ENCODE data around the gene LPCAT4. TPM values are rescaled to one million over a fixed set of nuclear protein-coding genes. Genes with fewer than 3 reads are reported as not detected.
A peak's percentile ranks its signal among the peaks of the same experiment; 100 is the strongest.

Gene LPCAT4
- total and polyA plus RNA-seq, 4 donors: 18.1 to 155 (median 69.2) TPM

- peaks cover 30% of the 10 kb centered on the region for H3K36me3 ChIP-seq (ENCODE audit: control insufficient read depth, insufficient read depth, low read length)
- DNase-seq (ENCODE audit: low read depth in 4 of 6, low spot score in 6 of 6): peak in 2 of 6 donors; percentile 23 to 29
- 91% methylated on average over 9 of the region's 16 CpGs for WGBS (ENCODE audit: insufficient coverage)
- H3K4me1 ChIP-seq (ENCODE audit: control insufficient read depth, insufficient read depth, low read length): peaks cover 23% of the 10 kb centered on the region
- H3K27me3 ChIP-seq (ENCODE audit: control insufficient read depth, insufficient read depth, low read length): no peaks in the 10 kb centered on the region
- H3K9me3 ChIP-seq (ENCODE audit: control insufficient read depth, insufficient read depth, low read length): no peaks in the 10 kb centered on the region
- H3K27ac ChIP-seq (ENCODE audit: low read depth, low read length): no peak overlapping the region
- peak overlapping the region; percentile 5 for H3K4me3 ChIP-seq (ENCODE audit: low read depth, low read length)
Observed at GRCh38 chr15:34365091-34365825, 1.7 kb downstream of the LPCAT4 start.

GRCh38 chr15:34364041-34364440 lies 3.0 kb downstream of the LPCAT4 start:
- Histone ChIP-seq H3K27ac (ENCODE audit: low read depth, low read length) (no peak overlapping the region), H3K4me3 (ENCODE audit: low read depth, low read length) (no peak overlapping the region), H3K36me3 (ENCODE audit: control insufficient read depth, insufficient read depth, low read length) (peaks cover 42% of the 10 kb centered on the region), H3K27me3 (ENCODE audit: control insufficient read depth, insufficient read depth, low read length) (no peaks in the 10 kb centered on the region), H3K9me3 (ENCODE audit: control insufficient read depth, insufficient read depth, low read length) (no peaks in the 10 kb centered on the region), H3K4me1 (ENCODE audit: control insufficient read depth, insufficient read depth, low read length) (peaks cover 23% of the 10 kb centered on the region)
- no CpG with 5 or more reads among the region's 8 CpGs for WGBS (ENCODE audit: insufficient coverage)
- DNase-seq (ENCODE audit: low read depth in 4 of 6, low spot score in 6 of 6): no peak

GRCh38 chr15:34362047-34362773 lies 4.8 kb downstream of the LPCAT4 start:
- peaks cover 16% of the 10 kb centered on the region for H3K4me1 ChIP-seq (ENCODE audit: control insufficient read depth, insufficient read depth, low read length)
- no peaks in the 10 kb centered on the region for H3K27me3 ChIP-seq (ENCODE audit: control insufficient read depth, insufficient read depth, low read length)
- no peak overlapping the region for H3K4me3 ChIP-seq (ENCODE audit: low read depth, low read length)
- H3K9me3 ChIP-seq (ENCODE audit: control insufficient read depth, insufficient read depth, low read length): no peaks in the 10 kb centered on the region
- DNase-seq (ENCODE audit: low read depth in 4 of 6, low spot score in 6 of 6): no peak
- H3K36me3 ChIP-seq (ENCODE audit: control insufficient read depth, insufficient read depth, low read length): peaks cover 51% of the 10 kb centered on the region
- 95% methylated on average over 5 of the region's 10 CpGs for WGBS (ENCODE audit: insufficient coverage)
- no peak overlapping the region for H3K27ac ChIP-seq (ENCODE audit: low read depth, low read length)

- no peaks in the 10 kb centered on the region for H3K9me3 ChIP-seq (ENCODE audit: control insufficient read depth, insufficient read depth, low read length)
- H3K36me3 ChIP-seq (ENCODE audit: control insufficient read depth, insufficient read depth, low read length): peaks cover 58% of the 10 kb centered on the region
- 93% methylated on average over 7 of the region's 7 CpGs for WGBS (ENCODE audit: insufficient coverage)
- no peak for DNase-seq (ENCODE audit: low read depth in 4 of 6, low spot score in 6 of 6)
- H3K27me3 ChIP-seq (ENCODE audit: control insufficient read depth, insufficient read depth, low read length): no peaks in the 10 kb centered on the region
- H3K4me1 ChIP-seq (ENCODE audit: control insufficient read depth, insufficient read depth, low read length): peaks cover 15% of the 10 kb centered on the region
- H3K4me3 ChIP-seq (ENCODE audit: low read depth, low read length): no peak overlapping the region
- H3K27ac ChIP-seq (ENCODE audit: low read depth, low read length): no peak overlapping the region
Observed at GRCh38 chr15:34361278-34361677, 5.7 kb downstream of the LPCAT4 start.

- WGBS (ENCODE audit: insufficient coverage): 80% methylated on average over 1 of the region's 1 CpG
Observed at GRCh38 chr15:34360298-34360697, 6.7 kb downstream of the LPCAT4 start.

GRCh38 chr15:34359416-34359815 lies 7.6 kb downstream of the LPCAT4 start:
- peaks cover 65% of the 10 kb centered on the region for H3K36me3 ChIP-seq (ENCODE audit: control insufficient read depth, insufficient read depth, low read length)
- no peaks in the 10 kb centered on the region for H3K4me1 ChIP-seq (ENCODE audit: control insufficient read depth, insufficient read depth, low read length)
- DNase-seq (ENCODE audit: low read depth in 4 of 6, low spot score in 6 of 6): no peak
- WGBS (ENCODE audit: insufficient coverage): 89% methylated on average over 3 of the region's 3 CpGs
- H3K27ac ChIP-seq (ENCODE audit: low read depth, low read length): no peak overlapping the region
- no peaks in the 10 kb centered on the region for H3K27me3 ChIP-seq (ENCODE audit: control insufficient read depth, insufficient read depth, low read length)
- H3K4me3 ChIP-seq (ENCODE audit: low read depth, low read length): no peak overlapping the region
- no peaks in the 10 kb centered on the region for H3K9me3 ChIP-seq (ENCODE audit: control insufficient read depth, insufficient read depth, low read length)

More at GRCh38 chr15:34360298-34360697, 6.7 kb downstream of the LPCAT4 start:
- no peaks in the 10 kb centered on the region for H3K27me3 ChIP-seq (ENCODE audit: control insufficient read depth, insufficient read depth, low read length)
- peaks cover 68% of the 10 kb centered on the region for H3K36me3 ChIP-seq (ENCODE audit: control insufficient read depth, insufficient read depth, low read length)
- no peak overlapping the region for H3K4me3 ChIP-seq (ENCODE audit: low read depth, low read length)
- no peak overlapping the region for H3K27ac ChIP-seq (ENCODE audit: low read depth, low read length)
- no peaks in the 10 kb centered on the region for H3K9me3 ChIP-seq (ENCODE audit: control insufficient read depth, insufficient read depth, low read length)
- no peak for DNase-seq (ENCODE audit: low read depth in 4 of 6, low spot score in 6 of 6)
- H3K4me1 ChIP-seq (ENCODE audit: control insufficient read depth, insufficient read depth, low read length): peaks cover 5% of the 10 kb centered on the region

- 100% methylated on average over 2 of the region's 4 CpGs for WGBS (ENCODE audit: insufficient coverage)
- no peak for DNase-seq (ENCODE audit: low read depth in 4 of 6, low spot score in 6 of 6)
- Histone ChIP-seq H3K9me3 (ENCODE audit: control insufficient read depth, insufficient read depth, low read length) (no peaks in the 10 kb centered on the region), H3K4me3 (ENCODE audit: low read depth, low read length) (no peak overlapping the region), H3K36me3 (ENCODE audit: control insufficient read depth, insufficient read depth, low read length) (peaks cover 65% of the 10 kb centered on the region), H3K27me3 (ENCODE audit: control insufficient read depth, insufficient read depth, low read length) (no peaks in the 10 kb centered on the region), H3K27ac (ENCODE audit: low read depth, low read length) (no peak overlapping the region), H3K4me1 (ENCODE audit: control insufficient read depth, insufficient read depth, low read length) (no peaks in the 10 kb centered on the region)
Observed at GRCh38 chr15:34358948-34359347, 8.0 kb downstream of the LPCAT4 start.

- no peaks in the 10 kb centered on the region for H3K27me3 ChIP-seq (ENCODE audit: control insufficient read depth, insufficient read depth, low read length)
- no peaks in the 10 kb centered on the region for H3K9me3 ChIP-seq (ENCODE audit: control insufficient read depth, insufficient read depth, low read length)
- 63% methylated on average over 2 of the region's 3 CpGs for WGBS (ENCODE audit: insufficient coverage)
- DNase-seq (ENCODE audit: low read depth in 4 of 6, low spot score in 6 of 6): peak in 1 of 6 donors; percentile 11
- peaks cover 59% of the 10 kb centered on the region for H3K36me3 ChIP-seq (ENCODE audit: control insufficient read depth, insufficient read depth, low read length)
- H3K4me1 ChIP-seq (ENCODE audit: control insufficient read depth, insufficient read depth, low read length): no peaks in the 10 kb centered on the region
- no peak overlapping the region for H3K4me3 ChIP-seq (ENCODE audit: low read depth, low read length)
- H3K27ac ChIP-seq (ENCODE audit: low read depth, low read length): no peak overlapping the region
Observed at GRCh38 chr15:34358367-34358766, 8.6 kb downstream of the LPCAT4 start.

GRCh38 chr15:34357653-34358052 lies 9.3 kb downstream of the LPCAT4 start:
- no peak for DNase-seq (ENCODE audit: low read depth in 4 of 6, low spot score in 6 of 6)
- WGBS (ENCODE audit: insufficient coverage): no CpG with 5 or more reads among the region's 1 CpG
- no peaks in the 10 kb centered on the region for H3K4me1 ChIP-seq (ENCODE audit: control insufficient read depth, insufficient read depth, low read length)
- no peaks in the 10 kb centered on the region for H3K9me3 ChIP-seq (ENCODE audit: control insufficient read depth, insufficient read depth, low read length)
- peaks cover 52% of the 10 kb centered on the region for H3K36me3 ChIP-seq (ENCODE audit: control insufficient read depth, insufficient read depth, low read length)
- H3K4me3 ChIP-seq (ENCODE audit: low read depth, low read length): no peak overlapping the region
- no peak overlapping the region for H3K27ac ChIP-seq (ENCODE audit: low read depth, low read length)
- H3K27me3 ChIP-seq (ENCODE audit: control insufficient read depth, insufficient read depth, low read length): no peaks in the 10 kb centered on the region

- Histone ChIP-seq H3K36me3 (ENCODE audit: control insufficient read depth, insufficient read depth, low read length) (peaks cover 41% of the 10 kb centered on the region), H3K4me3 (ENCODE audit: low read depth, low read length) (no peak overlapping the region), H3K9me3 (ENCODE audit: control insufficient read depth, insufficient read depth, low read length) (no peaks in the 10 kb centered on the region), H3K27me3 (ENCODE audit: control insufficient read depth, insufficient read depth, low read length) (no peaks in the 10 kb centered on the region), H3K4me1 (ENCODE audit: control insufficient read depth, insufficient read depth, low read length) (no peaks in the 10 kb centered on the region), H3K27ac (ENCODE audit: low read depth, low read length) (no peak overlapping the region)
- 100% methylated on average over 4 of the region's 9 CpGs for WGBS (ENCODE audit: insufficient coverage)
- DNase-seq (ENCODE audit: low read depth in 4 of 6, low spot score in 6 of 6): no peak
Observed at GRCh38 chr15:34355241-34355640, 11.8 kb downstream of the LPCAT4 start.
